HG03066 (cell line): ENCODE results near the gene TLE2.
"Not testable (repeated sequence)": the region's sequence is repeated elsewhere in the genome, so short reads cannot be mapped to it uniquely, and the experiment has no call there.

Experiments used
- ATAC-seq: cut with Tn5 transposase; IDR thresholded peaks from one replicate; pipeline ENCODE4 v1.9.1; 2021; ENCODE audit warnings: low read depth; ENCODE audit not compliant: unreplicated experiment

The TLE2 gene

DNA sequence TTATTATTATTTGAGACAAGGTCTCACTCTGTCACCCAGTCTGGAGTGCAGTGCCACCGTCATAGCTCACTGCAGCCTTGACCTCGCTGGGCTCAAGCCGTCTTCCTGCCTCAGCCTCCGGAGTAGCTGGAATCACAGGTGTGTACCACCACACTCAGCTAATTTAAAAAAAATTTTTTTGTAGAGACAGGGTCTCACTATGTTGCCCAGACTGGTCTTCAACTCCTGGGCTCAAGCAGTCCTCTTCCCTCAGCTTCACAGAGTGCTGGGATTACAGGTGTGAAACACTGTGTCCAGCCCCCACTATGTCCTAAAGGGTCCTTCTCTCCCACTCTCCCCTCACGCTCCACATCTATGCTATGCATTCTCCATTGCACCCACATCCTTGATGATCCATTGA, 9.1 kb upstream of the TLE2 start:
- ATAC-seq: no peak

DNA sequence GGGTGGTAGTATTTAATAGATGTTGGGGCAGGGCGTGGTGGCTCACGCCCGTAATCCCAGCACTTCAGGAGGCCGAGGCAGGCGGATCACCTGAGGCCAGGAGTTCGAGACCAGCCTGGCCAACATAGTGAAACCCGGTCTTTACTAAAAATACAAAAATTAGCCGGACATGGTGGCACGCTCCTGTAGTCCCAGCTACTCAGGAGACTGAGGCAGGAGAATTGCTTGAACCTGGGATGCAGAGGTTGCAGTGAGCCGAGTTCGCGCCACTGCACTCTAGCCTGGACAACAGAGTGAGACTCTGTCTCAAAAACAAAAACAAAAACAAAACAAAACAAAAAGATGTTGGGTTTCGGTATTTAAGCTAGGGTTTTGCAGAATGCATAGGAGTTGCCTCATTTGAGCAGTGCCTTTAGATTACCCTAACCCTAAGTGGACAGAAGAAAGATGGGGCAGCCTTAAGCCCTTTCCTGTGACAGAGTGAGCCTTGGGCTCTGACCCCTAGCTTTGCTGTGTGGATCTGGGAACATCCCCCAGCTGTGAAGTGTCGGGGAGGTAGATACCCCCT, 8.0 kb upstream of the TLE2 start:
- ATAC-seq: not testable (repeated sequence)

DNA sequence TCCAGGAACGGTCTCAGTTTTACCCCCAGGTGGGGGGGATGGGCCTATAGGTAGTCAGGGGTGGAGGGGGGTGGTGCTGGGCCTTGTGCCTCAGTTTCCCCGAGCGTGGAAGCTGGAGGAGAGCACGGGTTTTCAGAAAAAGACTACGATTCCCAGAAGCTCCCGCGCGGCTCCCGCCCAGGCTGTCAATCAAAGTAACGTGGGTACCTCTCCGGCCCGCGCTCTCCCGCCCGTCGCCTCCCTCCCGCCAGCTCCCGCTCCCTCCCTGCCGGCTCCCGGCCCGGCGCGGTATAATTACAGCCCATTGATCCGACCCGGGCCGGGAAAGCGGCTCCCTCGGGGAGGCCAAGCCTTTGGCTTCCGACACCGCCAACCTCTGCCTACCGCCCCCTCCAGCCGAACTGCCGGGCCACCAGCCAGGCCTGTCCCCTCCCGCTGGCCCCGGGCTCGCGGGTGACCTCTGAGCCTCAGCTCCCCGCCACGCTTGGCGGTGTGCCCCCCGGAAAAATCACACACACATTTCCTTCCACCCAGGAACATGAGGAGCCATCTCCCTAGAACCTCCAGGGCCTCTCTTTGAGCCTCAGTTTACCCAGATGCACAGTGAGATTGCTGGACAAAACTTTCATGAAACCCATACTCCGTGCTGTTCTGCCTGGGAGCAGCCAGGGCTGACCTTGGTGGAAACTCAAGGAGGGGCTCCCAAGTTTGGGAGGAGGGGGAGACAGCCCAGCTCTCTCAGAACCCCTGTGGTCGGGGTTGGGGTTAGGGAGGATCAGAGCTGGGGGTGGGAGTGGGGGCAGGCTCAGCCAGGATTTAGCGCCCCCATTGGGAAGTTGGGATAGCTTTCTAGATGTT, 7.3 kb upstream of the TLE2 start:
- peak; percentile 31 for ATAC-seq

DNA sequence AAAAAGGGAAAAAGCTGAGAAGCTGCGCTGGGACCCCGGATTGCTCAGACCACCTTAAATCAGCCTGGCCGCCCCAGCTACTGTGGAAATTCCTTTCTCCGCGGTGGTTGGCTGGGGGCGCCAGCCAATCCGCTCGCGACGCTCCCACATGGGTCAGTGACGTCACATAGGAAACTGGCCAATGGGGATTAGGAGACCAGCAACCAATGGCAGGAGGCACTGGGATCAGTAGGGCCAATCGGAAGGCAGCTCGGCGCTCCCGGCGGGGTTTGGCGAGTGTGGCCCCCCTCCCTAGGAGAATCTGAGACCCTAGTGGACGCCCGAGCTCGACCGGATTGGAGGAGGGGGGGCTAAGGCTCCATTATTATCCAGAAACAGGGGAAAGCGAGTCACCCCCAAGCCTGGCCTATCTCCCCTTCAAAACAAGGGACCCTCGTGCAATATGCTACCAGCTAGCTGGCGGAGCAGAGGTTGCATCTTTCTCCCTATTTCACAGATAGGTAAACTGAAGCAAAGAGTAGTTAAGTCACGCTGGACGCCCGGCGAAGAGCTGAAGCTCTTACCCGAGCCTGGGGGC, 6.5 kb upstream of the TLE2 start:
- peak; percentile 83 for ATAC-seq

DNA sequence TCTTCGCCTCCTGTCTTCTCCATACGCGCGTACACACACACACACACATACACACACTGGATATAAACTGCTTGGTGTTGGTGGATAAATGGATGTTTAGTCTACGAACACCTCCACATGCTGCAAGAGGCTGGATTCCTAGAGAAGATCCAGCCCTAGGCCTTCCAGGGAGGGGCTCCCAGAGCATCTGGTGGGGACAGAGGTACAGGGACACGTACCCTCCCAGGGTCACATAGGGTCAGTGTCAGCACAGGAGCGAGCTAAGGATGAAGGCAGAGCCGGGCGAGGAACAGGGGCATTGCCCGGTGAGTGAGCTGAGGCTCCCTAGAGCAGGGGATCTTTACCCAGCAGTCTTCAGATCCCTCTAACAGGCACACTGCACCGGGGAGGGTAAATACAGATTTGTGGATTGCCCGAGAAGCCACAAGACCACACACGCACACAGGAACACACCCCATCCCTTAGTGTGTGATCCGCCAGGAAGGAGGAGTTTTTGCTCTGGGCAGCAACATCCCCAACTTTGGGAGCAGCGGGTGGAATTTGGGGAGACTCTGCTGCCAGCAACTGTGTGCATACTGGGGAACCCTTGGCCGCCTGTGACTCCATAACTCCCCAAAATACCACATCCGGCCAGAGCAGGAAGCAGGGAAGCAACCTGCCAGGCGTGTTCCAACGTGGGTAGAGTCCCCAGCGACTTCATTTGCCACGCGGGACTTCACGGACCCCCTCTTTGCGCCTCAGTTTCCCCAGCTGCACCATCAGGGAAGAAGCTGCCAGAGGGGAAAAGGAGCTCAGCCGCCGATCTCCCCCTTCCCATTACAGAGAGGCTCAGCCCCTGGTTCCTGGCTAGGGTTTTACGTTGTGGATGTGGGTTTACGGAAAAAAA, 5.8 kb upstream of the TLE2 start:
- no peak for ATAC-seq

DNA sequence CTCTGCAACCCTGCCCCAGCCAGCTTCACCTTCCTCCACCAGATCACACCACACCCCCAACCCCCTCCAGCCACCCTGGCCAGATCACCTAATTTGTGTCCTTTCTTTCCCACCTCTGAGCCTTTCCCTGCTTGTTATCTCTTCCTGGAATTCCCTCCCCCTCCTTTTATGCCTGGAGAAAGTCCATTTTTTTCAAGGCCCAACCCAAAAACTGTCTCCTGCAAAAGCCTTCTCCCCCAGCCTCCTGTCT, 5.3 kb upstream of the TLE2 start:
- ATAC-seq: no peak

DNA sequence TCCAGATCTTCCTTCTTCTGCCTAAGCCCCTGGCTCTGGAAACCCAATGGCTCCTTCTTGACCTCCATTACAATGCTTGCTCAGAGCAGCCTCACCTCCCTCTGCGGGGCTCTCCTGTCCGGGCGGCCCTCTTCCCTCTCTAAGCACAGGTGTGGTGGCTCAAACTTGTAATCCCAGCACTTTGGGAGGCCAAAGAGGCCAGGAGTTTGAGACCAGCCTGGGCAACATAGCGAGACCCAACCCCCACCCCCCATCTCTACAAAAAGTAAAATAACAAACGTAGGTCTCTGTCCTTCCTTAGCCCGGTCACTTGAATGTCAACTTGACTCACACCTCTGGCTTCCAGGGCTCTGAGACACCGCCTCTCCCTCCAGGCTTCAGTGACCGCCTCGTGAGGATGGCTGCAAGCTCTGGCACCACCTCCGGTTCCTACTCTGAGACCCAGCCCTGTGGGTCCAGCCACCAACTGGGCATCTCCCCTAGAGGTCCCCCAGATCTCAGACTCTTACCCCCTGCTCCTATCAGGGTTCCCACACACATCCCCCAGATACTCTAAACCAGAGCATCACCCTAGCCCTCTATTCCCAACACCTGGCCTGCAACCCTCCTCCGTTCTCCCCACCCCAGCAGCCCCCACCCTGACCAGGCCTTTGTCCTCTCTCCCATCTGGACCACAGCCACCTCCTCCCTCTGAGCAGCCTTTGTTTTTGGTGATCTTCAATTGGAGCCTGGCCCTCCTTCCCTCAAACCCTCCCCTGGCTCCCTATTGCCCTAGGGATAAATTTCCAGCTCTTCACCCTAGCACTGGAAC, 4.7 kb upstream of the TLE2 start:
- no peak for ATAC-seq

DNA sequence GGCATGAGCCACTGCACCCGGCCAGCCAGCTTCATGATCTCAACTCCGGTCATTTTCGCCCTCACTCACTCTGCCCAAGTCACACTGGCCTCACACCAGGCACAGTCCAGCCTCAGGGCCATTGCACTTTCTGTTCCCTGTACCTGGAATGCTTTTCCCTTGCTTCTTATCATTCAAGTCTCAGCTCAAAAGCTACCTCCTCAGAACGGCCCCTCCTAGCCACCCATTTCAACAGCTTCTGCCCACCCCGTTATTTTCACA, 2.5 kb upstream of the TLE2 start:
- ATAC-seq: no peak

DNA sequence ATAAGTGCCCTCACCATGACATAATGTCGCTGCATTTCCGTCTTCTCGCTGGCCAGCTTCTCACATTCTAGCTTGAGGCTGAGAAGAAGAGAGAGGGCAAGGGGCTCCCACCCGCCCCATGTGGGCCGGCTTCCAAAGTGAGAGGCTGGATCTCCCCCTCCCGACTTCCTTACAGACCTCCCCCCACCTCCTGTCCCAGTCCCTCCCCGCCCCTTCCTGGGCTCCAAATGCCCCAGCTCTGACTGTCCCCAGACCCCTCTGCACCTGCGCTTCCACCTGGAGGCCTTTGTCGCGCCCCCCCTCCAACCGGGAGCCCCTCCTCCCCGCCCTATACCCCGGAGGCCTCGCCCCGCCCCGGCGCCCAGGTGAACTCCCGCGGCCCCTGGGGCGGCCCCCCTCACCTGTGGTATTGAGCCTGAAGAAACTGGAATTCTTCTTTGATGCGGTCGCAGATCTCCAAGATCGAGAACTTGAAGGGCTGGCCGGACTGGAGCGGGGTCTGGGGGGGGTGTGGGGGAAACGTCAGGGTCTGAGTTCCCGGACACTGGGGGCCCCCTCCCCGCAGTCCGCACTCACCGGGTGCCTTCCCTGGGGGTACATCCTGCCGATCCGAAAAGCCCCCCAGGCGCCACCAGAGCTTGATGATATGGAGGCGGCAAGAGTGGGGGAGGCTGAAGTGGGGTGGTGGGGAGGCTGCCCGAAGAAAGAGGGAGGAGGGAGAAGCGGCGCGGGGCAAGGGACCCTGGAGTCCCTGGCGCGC, 595 bp downstream of the TLE2 start:
- ATAC-seq: no peak

DNA sequence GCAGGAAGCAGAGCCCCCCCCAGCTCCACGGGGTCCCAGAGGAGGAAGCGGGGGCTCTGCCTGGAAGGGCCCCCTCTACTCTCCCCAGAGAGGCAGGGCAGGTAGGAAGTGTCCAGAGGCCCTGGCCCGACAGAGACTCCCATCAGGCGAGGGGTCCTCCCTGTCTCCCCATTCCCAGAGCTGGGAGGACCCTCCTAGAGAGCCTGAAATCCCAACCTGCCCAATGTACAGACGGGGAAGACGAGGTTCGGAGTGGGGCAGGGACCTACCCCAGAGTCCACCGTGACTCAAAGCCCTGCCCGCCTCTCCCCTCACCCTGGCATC, 1.1 kb downstream of the TLE2 start:
- ATAC-seq: no peak

DNA sequence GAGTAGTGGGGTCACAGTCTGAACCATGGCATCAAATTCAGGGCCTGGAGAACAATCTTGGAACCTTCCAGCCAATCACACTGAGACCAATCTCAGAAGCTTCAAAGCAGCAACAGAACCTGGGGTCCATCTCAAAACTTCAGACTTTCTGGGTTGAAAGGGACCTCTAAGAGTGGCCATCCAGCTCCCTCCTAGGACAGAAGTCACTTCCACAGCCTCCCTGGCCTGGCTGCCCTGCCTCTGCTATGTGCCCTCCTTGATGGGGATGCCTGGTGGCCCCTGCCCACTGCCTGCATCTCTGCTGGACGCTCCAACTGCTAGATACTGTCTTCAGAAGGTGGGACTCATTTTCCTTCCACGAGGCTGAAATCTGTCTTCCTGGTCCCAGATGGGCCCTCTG, 1.8 kb downstream of the TLE2 start:
- no peak for ATAC-seq

DNA sequence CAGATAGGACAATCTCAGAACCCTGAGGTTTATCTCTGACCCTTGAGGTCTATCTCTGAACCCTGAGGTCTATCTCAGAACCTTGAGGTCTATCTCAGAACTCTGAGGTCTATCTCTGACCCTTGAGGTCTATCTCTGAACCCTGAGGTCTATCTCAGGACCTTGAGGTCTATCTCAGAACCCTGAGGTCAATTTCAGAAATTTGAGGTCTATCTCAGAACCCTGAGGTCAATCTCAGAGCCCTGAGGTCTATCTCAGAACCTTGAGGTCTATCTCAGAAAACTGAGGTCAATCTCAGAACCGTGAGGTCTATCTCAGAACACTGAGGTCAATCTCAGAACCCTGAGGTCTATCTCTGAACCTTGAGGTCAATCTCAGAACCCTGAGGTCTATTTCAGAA, 2.3 kb downstream of the TLE2 start:
- ATAC-seq: no peak

DNA sequence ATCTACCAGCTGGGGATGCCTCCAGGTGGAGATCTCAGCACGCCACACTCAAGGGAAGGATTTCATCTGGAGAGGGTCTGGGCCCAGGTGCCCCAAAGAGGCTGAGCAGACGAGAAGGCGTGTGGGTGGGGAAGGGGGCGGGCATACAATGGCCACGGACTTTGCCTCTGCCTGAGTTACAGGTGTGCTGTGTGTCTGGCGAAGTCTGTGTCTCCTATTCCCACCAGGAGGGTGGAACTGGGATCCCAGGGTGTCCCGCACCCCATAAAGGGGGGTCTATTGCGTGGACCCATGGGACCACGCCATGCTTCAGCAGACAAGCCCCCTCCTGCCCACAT, 3.6 kb downstream of the TLE2 start:
- no peak for ATAC-seq

DNA sequence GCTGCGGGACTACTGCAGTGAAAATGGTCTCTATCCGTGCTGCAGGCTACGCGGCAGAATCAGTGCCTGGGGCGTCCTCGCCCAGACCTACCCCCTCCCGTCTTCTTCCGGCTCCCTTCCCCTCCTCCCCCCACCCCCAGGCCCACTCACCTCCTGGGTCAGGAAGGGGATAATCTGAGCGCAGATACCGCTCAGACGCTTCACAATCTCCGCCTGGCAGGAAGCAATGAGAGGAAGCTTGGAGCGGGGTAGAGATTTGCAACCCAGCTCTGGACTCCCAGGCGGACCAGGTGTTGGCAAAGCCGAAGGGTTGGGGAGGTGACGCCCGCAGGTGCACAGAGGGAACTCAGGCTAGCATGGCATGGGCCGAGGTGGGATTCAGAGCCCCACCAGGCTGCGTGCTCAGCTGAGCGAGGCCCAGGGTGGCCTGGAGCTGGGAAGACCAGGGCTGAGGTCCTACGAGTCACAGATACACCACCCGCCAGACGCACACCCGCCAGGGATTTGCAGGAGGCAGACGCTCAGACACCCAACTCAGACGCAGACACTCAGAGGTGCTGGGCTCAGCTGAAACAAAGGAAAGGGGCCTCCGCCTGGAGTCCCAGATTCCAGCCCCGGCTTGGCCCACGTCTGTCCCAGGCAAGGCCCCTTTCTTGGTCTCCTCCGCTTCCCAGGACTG, 4.1 kb downstream of the TLE2 start:
- ATAC-seq: no peak

DNA sequence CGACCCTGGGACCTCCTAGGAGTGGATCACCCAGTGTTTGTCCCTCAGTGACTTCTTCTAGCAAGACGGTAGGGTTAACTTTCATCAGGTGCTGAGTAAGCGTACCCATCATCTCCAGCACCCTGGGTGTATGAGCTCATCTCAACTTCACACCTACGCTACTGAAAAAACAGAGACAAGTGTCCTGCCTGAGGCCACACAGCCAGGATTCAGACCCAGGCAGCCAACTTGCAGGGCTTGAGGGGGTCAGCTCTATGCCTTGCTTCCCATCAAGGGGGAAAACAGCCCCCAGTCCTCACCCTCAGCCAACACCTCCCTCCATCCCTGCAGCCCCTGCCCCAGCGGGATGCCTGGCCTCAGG, 4.6 kb downstream of the TLE2 start:
- ATAC-seq: no peak

DNA sequence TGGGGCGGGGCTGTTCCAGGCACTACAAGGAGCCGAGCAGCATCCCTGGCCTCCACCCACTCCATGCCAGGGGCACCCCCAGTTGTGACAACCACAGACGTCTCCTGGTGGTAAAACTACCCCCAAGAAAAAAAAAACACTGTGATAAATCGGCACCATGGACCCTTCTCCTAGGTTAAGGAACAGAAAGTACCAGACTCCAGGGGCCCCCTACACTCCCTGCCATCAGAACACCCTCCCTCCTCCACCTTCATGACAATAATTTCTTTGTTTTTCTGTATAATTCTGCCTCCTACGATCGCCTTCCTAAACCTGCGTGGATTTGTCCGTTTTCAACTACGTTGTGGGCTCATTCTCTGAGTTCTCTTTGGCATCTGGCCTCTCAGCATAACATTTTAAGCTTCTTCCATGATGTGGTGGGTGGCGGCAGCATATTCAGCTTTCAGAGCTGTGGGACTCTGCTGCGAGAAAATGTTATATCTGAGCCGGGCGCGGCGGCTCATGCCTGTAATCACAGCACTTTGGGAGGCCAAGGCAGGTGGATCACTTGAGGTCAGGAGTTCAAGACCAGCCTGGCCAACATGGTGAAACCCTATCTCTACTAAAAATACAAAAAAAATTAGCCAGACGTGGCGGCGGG, 8.6 kb downstream of the TLE2 start:
- no peak for ATAC-seq

DNA sequence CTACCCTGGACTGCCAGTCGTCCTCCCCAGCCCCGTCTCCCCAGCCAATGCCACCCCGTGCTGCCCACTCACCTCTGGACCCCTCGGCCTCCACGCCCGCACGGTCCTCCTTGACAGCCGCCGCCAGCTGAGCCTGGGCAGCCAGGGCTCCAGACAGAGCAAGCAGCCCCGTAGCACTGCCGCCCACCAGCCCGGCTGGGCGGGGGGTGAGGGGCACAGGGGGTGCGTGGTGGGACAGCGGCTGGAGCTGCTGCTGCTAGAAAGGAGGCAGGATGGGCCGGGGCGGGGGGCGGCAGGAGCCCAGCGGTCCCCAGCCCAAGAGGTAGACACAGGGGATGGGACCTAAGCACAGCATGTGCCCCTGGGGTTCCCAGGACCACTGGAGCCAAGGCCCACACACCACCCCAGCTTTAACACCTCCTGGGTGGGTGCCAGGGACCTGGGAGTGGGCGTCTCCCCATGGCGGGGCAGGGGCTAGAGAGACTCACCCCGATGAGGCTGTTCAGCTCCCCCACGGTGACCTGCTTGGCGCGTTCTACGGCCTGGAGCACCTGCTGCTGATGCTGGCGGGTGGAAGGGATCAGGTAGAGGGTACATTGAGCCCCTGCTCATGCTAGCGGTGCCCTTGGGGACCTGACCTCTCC, 9.7 kb downstream of the TLE2 start:
- ATAC-seq: no peak

DNA sequence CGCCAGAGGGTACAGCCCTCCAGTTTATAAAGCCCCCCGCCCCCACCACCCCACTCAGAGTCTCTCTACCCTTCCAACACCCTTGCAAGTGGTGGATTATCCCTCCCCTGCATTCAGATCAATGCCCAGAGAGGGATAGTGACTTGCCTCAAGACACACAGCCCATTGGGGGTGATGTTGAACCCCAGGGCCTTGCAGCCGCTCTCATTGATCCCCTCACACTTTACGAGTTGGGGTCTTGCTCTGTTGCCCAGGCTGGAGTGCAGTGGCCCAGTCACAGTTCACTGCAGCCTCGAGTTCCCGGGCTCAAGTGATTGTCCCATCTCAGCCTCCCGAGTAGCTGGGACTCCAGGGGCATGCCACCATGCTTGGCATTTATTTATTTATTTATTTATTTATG, 11.2 kb downstream of the TLE2 start:
- ATAC-seq: no peak
